Heart left ventricle (tissue), 16 donors: ENCODE data around the gene NLGN4Y. TPM values are rescaled to one million over a fixed set of nuclear protein-coding genes. Genes with fewer than 3 reads are reported as not detected.

Experiments used
- ATAC-seq, 4 donors: fragments of 200-7000 bp; cut with Tn5 transposase; one replicate each; pipeline ENCODE4 v1.9.1; 2020 to 2022; ENCODE audit warnings: moderate library complexity in 4 of 4, mild to moderate bottlenecking in 3 of 4, moderate number of reproducible peaks in 1 of 4
- DNase-seq, 5 donors: peaks; one replicate each; pipeline ENCODE4 v3.0.0-alpha.2; 2020
- H3K27ac ChIP-seq, 12 donors: fragments of 200-600 bp; sonication (generic) in 4 of 12; one replicate each; pipeline versions ENCODE4 v1.5.0 to v1.8.0; 2016 to 2022; ENCODE audit warnings: mild to moderate bottlenecking in 2 of 12
- H3K27me3 ChIP-seq, 9 donors: fragments of 200-600 bp; sonication (generic) in 2 of 9; one replicate each; pipeline versions ENCODE4 v1.5.1 to v1.8.0; 2016 to 2022; ENCODE audit warnings: mild to moderate bottlenecking in 3 of 9
- H3K36me3 ChIP-seq, 9 donors: fragments of 200-600 bp; sonication (generic) in 2 of 9; one replicate each; pipeline versions ENCODE4 v1.5.0 to v1.8.0; 2018 to 2022; ENCODE audit warnings: mild to moderate bottlenecking in 2 of 9
- H3K4me1 ChIP-seq, 12 donors: fragments of 200-600 bp; sonication (generic) in 4 of 12; one replicate each; pipeline versions ENCODE4 v1.5.0 to v1.8.0; 2016 to 2022; ENCODE audit warnings: mild to moderate bottlenecking in 3 of 12
- H3K4me3 ChIP-seq, 12 donors: fragments of 200-600 bp; sonication (generic) in 4 of 12; one replicate each; pipeline versions ENCODE4 v1.5.0 to v1.8.0; 2017 to 2022; ENCODE audit warnings: mild to moderate bottlenecking in 9 of 12, moderate library complexity in 4 of 12
- H3K9me3 ChIP-seq, 12 donors: fragments of 200-600 bp; sonication (generic) in 4 of 12; one replicate each; pipeline versions ENCODE4 v1.5.0 to v1.8.0; 2016 to 2022; ENCODE audit warnings: mild to moderate bottlenecking in 1 of 12
- POLR2A ChIP-seq, 2 donors: fragments of 450-650 bp; IDR thresholded peaks; one replicate each; pipeline ENCODE4 v1.6.1; 2017; ENCODE audit warnings: antibody characterized with exemption in 2 of 2, mild to moderate bottlenecking in 2 of 2, moderate library complexity in 2 of 2
- WGBS, 4 donors: extraction: QIAGEN DNeasy Blood & Tissue Kit in 2 of 4; methylation state at CpG; one replicate each; pipeline versions ENCODE4 v1.1.5 to v1.1.7; 2013 to 2018; 5-methylcytosine and 5-hydroxymethylcytosine counted together
- intact Hi-C, 10 donors: fragments of 100-400 bp; cut with DNase I; formaldehyde crosslinking; loops; one replicate each; pipeline versions ENCODE4 v1.11.1 to v1.14.2; 2022
- polyA plus RNA-seq, 2 donors: library from polyadenylated mRNA; stranded (reverse); fragments of 200-250 nt; gene quantifications; one replicate each; pipeline ENCODE4 v1.2.3, GENCODE V29; 2013
- total RNA-seq, 9 donors: library from RNA; depleted of rRNA in 2 of 9; stranded (reverse); fragments of >200 nt in 2 of 9; fragmentation: NEBNext Ultra II Directional in 3 of 9; extraction: Animal tissue kit (Norgen Biotek cat#: 25700) in 3 of 9; gene quantifications; one replicate each; pipeline versions ENCODE4 v1.1.0 to v1.2.4, GENCODE V29; 2016 to 2023
- TF ChIP-seq, protein P1 (sequence below), 12 donors: fragments of 200-600 bp; sonication (generic) in 4 of 12; IDR thresholded peaks; one replicate each; pipeline versions ENCODE4 v1.5.0 to v1.8.0; 2018 to 2022; ENCODE audit warnings: antibody characterized with exemption in 12 of 12, mild to moderate bottlenecking in 5 of 12
- donor health status: ischemic (EF 13 %, LVEDD 7.1; RV severe dilation, severe dysfunction).
- donor health status: healthy with polysubstance abuse.
- donor health status: DM: no; HTN: yes; CAD: no.
- donor health status: DM: no; HTN: no; CAD: no.
- donor health status: ischemic (EF 25% LVEDD 6.9; RV normal size, moderate dysfunction).
- donor health status: ischemic (EF 25% LVEDD 5.7; RV mildly dilated, moderate dysfunction).
- donor health status: healthy.
- donor health status: DM: yes; HTN: yes; CAD: no.
- donor health status: ischemic (EF 35%, LVEDD 5.7; RV mildly dilated, moderate dysfunction).
- donor health status: nonischemic (EF 11% LVEDD 7.7; RV severe dilation, severe dysfunction).
- donor health status: DM: yes; HTN: yes; CAD: no.
- donor health status: PGD.
- donor health status: ischemic (EF 29% LVEDD 5.4; RV normal size, mild dysfunction).
- donor health status: nonischemic (EF 23%, LVEDD 6.1; RV moderate dilation, normal function).

The NLGN4Y gene
- total and polyA plus RNA-seq, 11 donors, result 0.05 to 3.4 (median 1.1) TPM; not detected in 4

GRCh38 chrY:14528361-14528760, 4.0 kb downstream of the NLGN4Y start:
- TF ChIP-seq, protein P1, sequence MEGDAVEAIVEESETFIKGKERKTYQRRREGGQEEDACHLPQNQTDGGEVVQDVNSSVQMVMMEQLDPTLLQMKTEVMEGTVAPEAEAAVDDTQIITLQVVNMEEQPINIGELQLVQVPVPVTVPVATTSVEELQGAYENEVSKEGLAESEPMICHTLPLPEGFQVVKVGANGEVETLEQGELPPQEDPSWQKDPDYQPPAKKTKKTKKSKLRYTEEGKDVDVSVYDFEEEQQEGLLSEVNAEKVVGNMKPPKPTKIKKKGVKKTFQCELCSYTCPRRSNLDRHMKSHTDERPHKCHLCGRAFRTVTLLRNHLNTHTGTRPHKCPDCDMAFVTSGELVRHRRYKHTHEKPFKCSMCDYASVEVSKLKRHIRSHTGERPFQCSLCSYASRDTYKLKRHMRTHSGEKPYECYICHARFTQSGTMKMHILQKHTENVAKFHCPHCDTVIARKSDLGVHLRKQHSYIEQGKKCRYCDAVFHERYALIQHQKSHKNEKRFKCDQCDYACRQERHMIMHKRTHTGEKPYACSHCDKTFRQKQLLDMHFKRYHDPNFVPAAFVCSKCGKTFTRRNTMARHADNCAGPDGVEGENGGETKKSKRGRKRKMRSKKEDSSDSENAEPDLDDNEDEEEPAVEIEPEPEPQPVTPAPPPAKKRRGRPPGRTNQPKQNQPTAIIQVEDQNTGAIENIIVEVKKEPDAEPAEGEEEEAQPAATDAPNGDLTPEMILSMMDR (IDR thresholded peaks at IDR 0.05), result no peak
- TF ChIP-seq POLR2A (IDR thresholded peaks at IDR 0.05), result no peak
- WGBS, 4 donors, result 61 to 66% methylated on average over 7 of the region's 7 CpGs; no CpG with 5 or more reads in 2 of the 4 donors
- no peaks in the 10 kb centered on the region for H3K36me3 ChIP-seq
- ATAC-seq (no peak), DNase-seq (no peak)
- H3K9me3 ChIP-seq, result no peaks in the 10 kb centered on the region
- intact Hi-C loops, result no loop called here
- no peak overlapping the region for H3K4me3 ChIP-seq
- H3K27ac ChIP-seq, result no peak overlapping the region
- peaks cover 0 to 8% (median 0%) of the 10 kb centered on the region in 9 donors for H3K27me3 ChIP-seq
- H3K4me1 ChIP-seq, result no peaks in the 10 kb centered on the region

DNA sequence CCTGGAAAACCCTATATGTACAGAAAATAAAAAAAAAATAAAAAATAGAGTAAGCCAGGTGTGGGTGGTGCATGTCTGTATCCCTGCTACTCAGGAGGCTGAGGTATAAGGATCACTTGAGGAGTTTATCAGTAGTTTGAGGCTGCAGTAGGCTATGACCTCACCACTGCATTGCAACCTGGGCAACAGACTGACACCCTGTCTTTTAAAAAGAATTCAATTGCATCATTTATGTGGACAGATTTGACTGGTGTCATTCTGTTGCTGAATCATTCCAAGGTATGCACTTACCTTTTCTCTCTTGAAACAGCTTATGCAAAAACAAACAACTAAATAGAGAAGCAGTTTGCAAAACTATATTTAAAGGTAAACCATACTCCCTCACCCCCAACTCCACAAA, 12.4 kb downstream of the NLGN4Y start:
- peaks cover 0 to 2% (median 0%) of the 10 kb centered on the region in 12 donors for H3K9me3 ChIP-seq
- no peaks in the 10 kb centered on the region for H3K36me3 ChIP-seq
- H3K4me3 ChIP-seq, result no peak overlapping the region
- TF ChIP-seq, protein P1 (IDR thresholded peaks at IDR 0.05), result no peak
- no peak for TF ChIP-seq POLR2A (IDR thresholded peaks at IDR 0.05)
- no peaks in the 10 kb centered on the region for H3K4me1 ChIP-seq
- no peak overlapping the region for H3K27ac ChIP-seq
- H3K27me3 ChIP-seq, result no peaks in the 10 kb centered on the region
- intact Hi-C loops, result no loop called here
- DNase-seq (no peak), ATAC-seq (no peak)

- TF ChIP-seq, protein P1 (IDR thresholded peaks at IDR 0.05), result no peak
- no peak for TF ChIP-seq POLR2A (IDR thresholded peaks at IDR 0.05)
- Histone ChIP-seq H3K27me3 (no peaks in the 10 kb centered on the region), H3K27ac (no peak overlapping the region), H3K4me3 (no peak overlapping the region), H3K9me3 (peaks cover 0 to 5% (median 0%) of the 10 kb centered on the region in 12 donors), H3K36me3 (no peaks in the 10 kb centered on the region), H3K4me1 (no peaks in the 10 kb centered on the region)
- DNase-seq (no peak), ATAC-seq (no peak)
- 99% methylated on average over 5 of the region's 5 CpGs; no CpG with 5 or more reads in 2 of the 4 donors for WGBS, 4 donors
- intact Hi-C loops, result no loop called here
Observed at GRCh38 chrY:14543506-14543905, 19.2 kb downstream of the NLGN4Y start.

GRCh38 chrY:14581294-14581693, 57.0 kb downstream of the NLGN4Y start:
- H3K9me3 ChIP-seq, result no peaks in the 10 kb centered on the region
- DNase-seq, result no peak
- no peaks in the 10 kb centered on the region for H3K27me3 ChIP-seq
- no peaks in the 10 kb centered on the region for H3K4me1 ChIP-seq
- no peak for TF ChIP-seq POLR2A (IDR thresholded peaks at IDR 0.05)
- TF ChIP-seq, protein P1 (IDR thresholded peaks at IDR 0.05), result no peak
- no peak overlapping the region for H3K4me3 ChIP-seq
- no peaks in the 10 kb centered on the region for H3K36me3 ChIP-seq
- no peak overlapping the region for H3K27ac ChIP-seq
- ATAC-seq, result no peak
- 66 to 72% methylated on average over 3 of the region's 3 CpGs; no CpG with 5 or more reads in 2 of the 4 donors for WGBS, 4 donors
- intact Hi-C loops, result no loop called here
